A673 (cell line): ENCODE results near the gene GM2A.

Experiments used
- CTCF ChIP-seq: fragments of 300-800, 200-600 bp; sonication (generic); conservative IDR thresholded peaks from 2 replicates; pipeline ENCODE4 v1.5.1; 2017; ENCODE audit warnings: low read depth, mild to moderate bottlenecking, antibody characterized with exemption, low read length, moderate library complexity, mixed read lengths
- EZH2 ChIP-seq: fragments of 200-600 bp; sonication (generic); IDR thresholded peaks from 2 replicates; pipeline ENCODE4 v1.6.1; 2017; ENCODE audit warnings: borderline replicate concordance, low read depth, mild to moderate bottlenecking, mixed read lengths, antibody characterized with exemption, low read length; ENCODE audit not compliant: poor library complexity, severe bottlenecking

DNA sequence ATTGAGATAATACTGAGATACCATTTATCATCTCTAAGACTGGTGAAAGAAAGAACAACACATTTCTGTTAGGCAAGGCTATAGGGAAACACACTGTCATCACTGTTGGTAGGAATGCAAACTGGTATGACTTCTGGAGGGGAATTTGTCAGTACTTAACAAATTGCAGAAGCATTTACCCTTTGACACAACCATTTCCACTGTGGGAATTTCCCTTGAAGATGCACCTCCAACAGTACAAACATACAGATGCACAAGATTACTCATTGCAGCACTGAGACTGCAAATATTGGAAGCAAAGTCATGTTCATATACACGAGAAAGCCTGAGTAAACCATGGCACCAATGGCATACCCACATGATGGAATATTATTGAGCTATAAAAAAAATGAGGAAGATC lies 17.6 kb downstream of the GM2A start:
- TF ChIP-seq CTCF, result no peak
- no peak for TF ChIP-seq EZH2
